RWPE2 (cell line): ENCODE data around the gene CLSTN2.

ENCODE experiments used
- ATAC-seq: fragments of 200-7000 bp; cut with Tn5 transposase; 3 replicates; pipeline ENCODE4 v1.9.1; 2021; ENCODE audit warnings: low read depth
- DNase-seq: peaks from one replicate; pipeline ENCODE4 v3.0.0-alpha.2; 2020; ENCODE audit warnings: low spot score
- H3K27ac ChIP-seq: fragments of 450-650 bp; 2 replicates; pipeline ENCODE4 v1.5.1; 2017; ENCODE audit warnings: mild to moderate bottlenecking; ENCODE audit not compliant: poor library complexity, severe bottlenecking
- H3K27me3 ChIP-seq: fragments of 250-450 bp; sonication (Bioruptor Pico); 2 replicates; pipeline ENCODE4 v1.5.1; 2021; ENCODE audit warnings: mild to moderate bottlenecking, moderate library complexity; ENCODE audit not compliant: insufficient read depth, poor library complexity, severe bottlenecking
- H3K36me3 ChIP-seq: fragments of 250-450 bp; sonication (Bioruptor Pico); 2 replicates; pipeline ENCODE4 v1.5.1; 2020; ENCODE audit warnings: low read depth, mild to moderate bottlenecking, moderate library complexity
- H3K4me1 ChIP-seq: fragments of 250-450 bp; sonication (Bioruptor Pico); 2 replicates; pipeline ENCODE4 v1.5.1; 2021; ENCODE audit warnings: mild to moderate bottlenecking, moderate library complexity; ENCODE audit not compliant: insufficient read depth, poor library complexity, severe bottlenecking
- H3K4me3 ChIP-seq: fragments of 250-450 bp; sonication (Bioruptor Pico); 2 replicates; pipeline ENCODE4 v1.5.1; 2021; ENCODE audit warnings: mild to moderate bottlenecking, moderate library complexity; ENCODE audit not compliant: severe bottlenecking
- H3K9me3 ChIP-seq: fragments of 250-450 bp; sonication (Bioruptor Pico); 2 replicates; pipeline ENCODE4 v1.5.1; 2021; ENCODE audit warnings: mild to moderate bottlenecking, moderate library complexity; ENCODE audit not compliant: severe bottlenecking
- TF ChIP-seq, protein P1 (sequence below): fragments of 450-650 bp; IDR thresholded peaks from one replicate; pipeline ENCODE4 v1.5.1; 2017; ENCODE audit warnings: mild to moderate bottlenecking, moderate library complexity; ENCODE audit not compliant: poor library complexity, severe bottlenecking

The CLSTN2 gene

DNA sequence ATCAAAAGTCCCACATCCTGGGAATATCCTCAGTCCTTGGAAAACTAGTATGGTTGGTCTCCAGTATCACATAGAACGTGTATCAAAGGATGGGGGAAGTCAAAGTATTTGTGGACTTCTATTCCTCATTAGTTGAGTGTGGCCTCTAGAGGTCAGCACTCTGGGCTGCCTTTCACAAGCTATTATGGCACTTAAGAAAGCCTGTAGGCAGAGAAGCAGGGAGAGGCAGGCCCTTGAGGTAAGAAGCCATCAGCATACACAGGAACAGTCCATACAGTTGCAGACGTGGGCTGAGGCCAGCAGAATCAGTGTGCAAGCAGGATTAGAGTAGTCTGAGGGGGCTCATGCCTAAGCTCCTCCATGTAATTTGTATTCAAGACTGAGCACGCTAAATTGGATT, 341.7 kb downstream of the CLSTN2 start:
- TF ChIP-seq, protein P1, sequence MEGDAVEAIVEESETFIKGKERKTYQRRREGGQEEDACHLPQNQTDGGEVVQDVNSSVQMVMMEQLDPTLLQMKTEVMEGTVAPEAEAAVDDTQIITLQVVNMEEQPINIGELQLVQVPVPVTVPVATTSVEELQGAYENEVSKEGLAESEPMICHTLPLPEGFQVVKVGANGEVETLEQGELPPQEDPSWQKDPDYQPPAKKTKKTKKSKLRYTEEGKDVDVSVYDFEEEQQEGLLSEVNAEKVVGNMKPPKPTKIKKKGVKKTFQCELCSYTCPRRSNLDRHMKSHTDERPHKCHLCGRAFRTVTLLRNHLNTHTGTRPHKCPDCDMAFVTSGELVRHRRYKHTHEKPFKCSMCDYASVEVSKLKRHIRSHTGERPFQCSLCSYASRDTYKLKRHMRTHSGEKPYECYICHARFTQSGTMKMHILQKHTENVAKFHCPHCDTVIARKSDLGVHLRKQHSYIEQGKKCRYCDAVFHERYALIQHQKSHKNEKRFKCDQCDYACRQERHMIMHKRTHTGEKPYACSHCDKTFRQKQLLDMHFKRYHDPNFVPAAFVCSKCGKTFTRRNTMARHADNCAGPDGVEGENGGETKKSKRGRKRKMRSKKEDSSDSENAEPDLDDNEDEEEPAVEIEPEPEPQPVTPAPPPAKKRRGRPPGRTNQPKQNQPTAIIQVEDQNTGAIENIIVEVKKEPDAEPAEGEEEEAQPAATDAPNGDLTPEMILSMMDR, result peak; percentile 41
- H3K36me3 ChIP-seq, result no peaks in the 10 kb centered on the region
- no peaks in the 10 kb centered on the region for H3K27me3 ChIP-seq
- no peaks in the 10 kb centered on the region for H3K9me3 ChIP-seq
- no peak overlapping the region for H3K27ac ChIP-seq
- ATAC-seq, result 0 out of 3 replicates have a peak, but pooled peaks have one; percentile 31
- no peak for DNase-seq
- no peak overlapping the region for H3K4me3 ChIP-seq
- no peaks in the 10 kb centered on the region for H3K4me1 ChIP-seq

DNA sequence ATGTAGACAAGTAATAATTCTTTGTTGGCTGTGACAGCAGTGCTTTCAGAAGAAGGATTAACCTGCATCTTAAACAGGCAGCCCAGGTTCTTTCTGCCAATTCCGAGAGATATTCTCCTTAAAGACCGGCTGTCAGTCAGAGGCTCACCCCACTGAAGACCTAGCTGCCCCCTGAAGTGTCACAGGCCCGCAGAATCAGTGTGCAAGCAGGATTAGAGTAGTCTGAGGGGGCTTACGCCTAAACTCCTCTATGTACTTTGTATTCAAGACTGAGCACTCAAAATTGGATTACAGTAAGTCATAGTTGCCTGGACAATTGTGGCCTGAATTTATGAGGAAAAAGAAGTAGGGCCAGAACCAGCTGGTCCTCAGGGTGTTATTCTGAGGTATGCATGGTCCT, 342.9 kb downstream of the CLSTN2 start:
- DNase-seq, result no peak
- TF ChIP-seq, protein P1, result no peak
- H3K4me3 ChIP-seq, result no peak overlapping the region
- H3K27me3 ChIP-seq, result no peaks in the 10 kb centered on the region
- H3K36me3 ChIP-seq, result no peaks in the 10 kb centered on the region
- no peak for ATAC-seq
- H3K9me3 ChIP-seq, result no peaks in the 10 kb centered on the region
- H3K27ac ChIP-seq, result no peak overlapping the region
- H3K4me1 ChIP-seq, result no peaks in the 10 kb centered on the region

DNA sequence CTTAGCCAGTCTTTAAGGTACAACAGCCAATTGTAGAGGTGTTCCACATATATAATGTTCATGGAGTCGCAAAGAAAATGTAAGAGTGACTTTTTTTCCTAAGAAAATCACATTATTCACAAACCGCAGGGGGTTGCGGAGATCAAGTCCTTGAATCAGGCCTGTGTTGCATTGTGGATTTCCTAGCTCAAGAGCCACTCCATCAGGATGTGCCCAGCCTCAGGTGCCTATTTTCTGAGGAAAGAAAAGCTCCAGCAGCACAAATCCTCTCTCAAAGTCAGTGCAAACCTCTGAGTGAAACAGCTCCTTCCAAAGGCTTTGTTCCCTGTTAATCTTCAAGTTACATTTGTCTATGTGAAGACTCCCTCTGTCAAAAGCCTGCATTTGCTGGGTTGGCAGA, 349.4 kb downstream of the CLSTN2 start:
- Histone ChIP-seq H3K4me1 (peaks cover under 1% of the 10 kb centered on the region), H3K4me3 (no peak overlapping the region), H3K9me3 (no peaks in the 10 kb centered on the region)

DNA sequence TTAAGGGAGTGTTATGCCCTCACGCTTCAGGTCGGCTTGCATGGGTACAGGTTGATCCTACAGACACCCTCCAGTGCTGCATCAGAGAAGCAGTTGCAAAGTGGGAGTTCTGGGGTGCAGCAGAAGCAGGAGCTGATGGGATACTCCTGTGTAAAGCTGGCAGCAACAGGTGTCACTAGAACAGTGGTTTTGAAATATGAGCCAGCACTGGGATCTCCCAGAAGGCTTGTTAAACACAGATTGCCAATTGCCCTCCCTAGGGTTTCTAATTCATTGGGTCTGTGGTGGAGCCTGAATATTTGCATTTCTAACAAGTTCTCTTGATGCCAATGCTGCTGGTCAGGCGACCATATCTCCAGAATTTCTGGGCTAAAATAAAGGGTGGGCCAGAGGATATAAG, 350.4 kb downstream of the CLSTN2 start:
- Histone ChIP-seq H3K27ac (no peak overlapping the region), H3K36me3 (no peaks in the 10 kb centered on the region), H3K4me3 (no peak overlapping the region), H3K9me3 (no peaks in the 10 kb centered on the region), H3K27me3 (no peaks in the 10 kb centered on the region), H3K4me1 (peaks cover 10% of the 10 kb centered on the region)
- TF ChIP-seq, protein P1, result no peak
- no peak for ATAC-seq
- DNase-seq, result no peak

More for the DNA sequence above, 349.4 kb downstream of the CLSTN2 start:
- H3K36me3 ChIP-seq, result no peaks in the 10 kb centered on the region
- no peak for DNase-seq
- no peaks in the 10 kb centered on the region for H3K27me3 ChIP-seq
- TF ChIP-seq, protein P1, result no peak
- no peak for ATAC-seq
- H3K27ac ChIP-seq, result no peak overlapping the region

- DNase-seq (no peak), ATAC-seq (no peak)
- Histone ChIP-seq H3K27ac (peak overlapping the region; percentile 86), H3K4me3 (no peak overlapping the region), H3K36me3 (no peaks in the 10 kb centered on the region), H3K9me3 (no peaks in the 10 kb centered on the region), H3K27me3 (no peaks in the 10 kb centered on the region), H3K4me1 (peaks cover 32% of the 10 kb centered on the region)
- TF ChIP-seq, protein P1, result no peak
Observed at GRCh38 chr3:140288595-140288994, 353.6 kb downstream of the CLSTN2 start.
